Keratinocyte (primary cell): ENCODE results near the gene FNDC10. TPM values are rescaled to one million over a fixed set of nuclear protein-coding genes. Genes with fewer than 3 reads are reported as not detected.

ENCODE experiments used
- DNase-seq: peaks from one replicate; pipeline ENCODE4 v3.0.0-alpha.2; 2011; ENCODE audit warnings: low read depth, missing footprints, low spot score
- FAIRE-seq: peaks from 2 replicates; lab custom pipeline; 2011; peaks lifted over from hg19 to GRCh38; lab: Jason Lieb, UNC
- H2AFZ ChIP-seq: 2 replicates; pipeline ENCODE4 v1.6.0; 2012; ENCODE audit warnings: low read length, control low read depth, inconsistent platforms; ENCODE audit not compliant: control insufficient read depth
- H3K27ac ChIP-seq: 2 replicates; pipeline ENCODE4 v1.5.1; 2011; ENCODE audit warnings: low read length; ENCODE audit not compliant: control insufficient read depth, insufficient read depth
- H3K27me3 ChIP-seq: 3 replicates; pipeline ENCODE4 v1.6.0; 2011; ENCODE audit warnings: low read length; ENCODE audit not compliant: control insufficient read depth, insufficient read depth; ENCODE audit errors: extremely low read depth
- H3K36me3 ChIP-seq, 2 experiments: 2 replicates in 1 of 2; 3 replicates in 1 of 2; pipeline ENCODE4 v1.5.1; 2011; ENCODE audit warnings: low read length in 2 of 2, mild to moderate bottlenecking in 1 of 2; ENCODE audit not compliant: control insufficient read depth in 2 of 2, insufficient read depth in 2 of 2; ENCODE audit errors: extremely low read depth in 1 of 2
- H3K4me1 ChIP-seq: 3 replicates; pipeline ENCODE4 v1.5.1; 2011; ENCODE audit warnings: low read length; ENCODE audit not compliant: control insufficient read depth, insufficient read depth; ENCODE audit errors: extremely low read depth
- H3K4me2 ChIP-seq: 3 replicates; pipeline ENCODE4 v1.6.0; 2011; ENCODE audit warnings: low read depth, low read length; ENCODE audit not compliant: control insufficient read depth, insufficient read depth; ENCODE audit errors: extremely low read depth
- H3K4me3 ChIP-seq, 3 experiments: fragments of 200-600 bp in 1 of 3; sonication (generic) in 1 of 3; 2 replicates in 2 of 3; 3 replicates in 1 of 3; pipeline ENCODE4 v1.5.1; 2011 to 2016; ENCODE audit warnings: low read length in 3 of 3, mild to moderate bottlenecking in 3 of 3, control low read depth in 2 of 3, inconsistent platforms in 1 of 3, low read depth in 1 of 3, mixed read lengths in 1 of 3, mixed run types in 1 of 3, moderate library complexity in 1 of 3; ENCODE audit not compliant: control insufficient read depth in 2 of 3, insufficient read depth in 2 of 3; ENCODE audit errors: extremely low read depth in 1 of 3
- H3K79me2 ChIP-seq: 2 replicates; pipeline ENCODE4 v1.6.0; 2012; ENCODE audit warnings: low read length; ENCODE audit not compliant: control insufficient read depth, insufficient read depth
- H3K9ac ChIP-seq: 3 replicates; pipeline ENCODE4 v1.6.0; 2011; ENCODE audit warnings: low read length; ENCODE audit not compliant: control insufficient read depth, insufficient read depth; ENCODE audit errors: extremely low read depth
- H3K9me1 ChIP-seq: 3 replicates; pipeline ENCODE4 v1.6.0; 2011; ENCODE audit warnings: low read length; ENCODE audit not compliant: control insufficient read depth, insufficient read depth; ENCODE audit errors: extremely low read depth
- H3K9me3 ChIP-seq: 2 replicates; pipeline ENCODE4 v1.5.1; 2012; ENCODE audit warnings: low read depth, low read length; ENCODE audit not compliant: control insufficient read depth
- H4K20me1 ChIP-seq: 3 replicates; pipeline ENCODE4 v1.6.0; 2011; ENCODE audit warnings: low read length; ENCODE audit not compliant: control insufficient read depth, insufficient read depth; ENCODE audit errors: extremely low read depth
- CTCF ChIP-seq, 3 experiments: IDR thresholded peaks in 1 of 3; conservative IDR thresholded peaks in 1 of 3; optimal IDR thresholded peaks in 1 of 3; 2 replicates in 2 of 3; 3 replicates in 1 of 3; pipeline versions ENCODE3 to v1.5.1; 2011; ENCODE audit warnings: low read length in 3 of 3, mild to moderate bottlenecking in 3 of 3, moderate library complexity in 2 of 3, control low read depth in 1 of 3, inconsistent platforms in 1 of 3; ENCODE audit not compliant: insufficient read depth in 2 of 3; ENCODE audit errors: extremely low read depth in 1 of 3
- EZH2 ChIP-seq: IDR thresholded peaks from one replicate; pipeline ENCODE4 v1.6.1; 2012; ENCODE audit warnings: inconsistent platforms, mild to moderate bottlenecking, low read length, moderate library complexity
- dilution Hi-C: fragments of 300-500 bp; cut with MboI; formaldehyde crosslinking; loops from one replicate; pipeline ENCODE4 v1.7.0; 2020; ENCODE audit warnings: low sequenced_read_pairs; ENCODE audit not compliant: extremely low pct_ligation_motif_present
- polyA plus RNA-seq, 5 experiments: library from polyadenylated mRNA; depleted of rRNA in 3 of 5; stranded (reverse) in 3 of 5; stranded (forward) in 1 of 5; unstranded in 1 of 5; fragments of >200 nt; gene quantifications; 1 replicate in 1 of 5; 2 replicates in 3 of 5; 3 replicates in 1 of 5; pipeline versions ENCODE4 v1.2.1 to v1.2.3, GENCODE V29; 2011 to 2012; ENCODE audit warnings: missing spikeins in 2 of 5, low read depth in 1 of 5, low replicate concordance in 1 of 5

FNDC10 gene
- polyA plus RNA-seq, 1 donor (not counting 4 experiments of a cell fraction or from before 2014, with no cell fraction given), result 1.2 TPM

GRCh38 chr1:1603671-1604373, 3.9 kb upstream of the FNDC10 start:
- DNase-seq (no peak), FAIRE-seq (no peak)
- H3K27ac ChIP-seq, result no peak overlapping the region
- H3K4me2 ChIP-seq, result no peak overlapping the region
- no peaks in the 10 kb centered on the region for H3K9me3 ChIP-seq
- H3K4me1 ChIP-seq, result no peaks in the 10 kb centered on the region
- dilution Hi-C loops, result no loop called here
- H3K4me3 ChIP-seq, result no peak overlapping the region
- H4K20me1 ChIP-seq, result no peaks in the 10 kb centered on the region
- H3K9ac ChIP-seq, result no peak overlapping the region
- H2AFZ ChIP-seq, result no peak overlapping the region
- H3K36me3 ChIP-seq, result no peaks in the 10 kb centered on the region
- H3K27me3 ChIP-seq, result peaks cover 7% of the 10 kb centered on the region
- TF ChIP-seq CTCF (optimal IDR thresholded peaks at IDR 0.05 in 1 of 3, IDR thresholded peaks at IDR 0.05 in 1 of 3, conservative IDR thresholded peaks at IDR 0.05 in 1 of 3; ENCODE audit: extremely low read depth in 1 of 3, insufficient read depth in 2 of 3, low read length in 3 of 3) (no peak), EZH2 (no peak)
- H3K79me2 ChIP-seq, result no peaks in the 10 kb centered on the region
- H3K9me1 ChIP-seq, result no peaks in the 10 kb centered on the region

- Histone ChIP-seq H3K4me1 (no peaks in the 10 kb centered on the region), H3K36me3 (no peaks in the 10 kb centered on the region), H3K27me3 (peaks cover 7% of the 10 kb centered on the region), H3K27ac (no peak overlapping the region), H4K20me1 (no peaks in the 10 kb centered on the region), H3K9me3 (no peaks in the 10 kb centered on the region), H2AFZ (no peak overlapping the region), H3K9ac (no peak overlapping the region), H3K4me3 (no peak overlapping the region), H3K9me1 (no peaks in the 10 kb centered on the region), H3K4me2 (no peak overlapping the region), H3K79me2 (no peaks in the 10 kb centered on the region)
- dilution Hi-C loops, result no loop called here
- TF ChIP-seq CTCF (optimal IDR thresholded peaks at IDR 0.05 in 1 of 3, IDR thresholded peaks at IDR 0.05 in 1 of 3, conservative IDR thresholded peaks at IDR 0.05 in 1 of 3; ENCODE audit: extremely low read depth in 1 of 3, insufficient read depth in 2 of 3, low read length in 3 of 3), result no peak
- FAIRE-seq (no peak), DNase-seq (no peak)
Measured at GRCh38 chr1:1602968-1603506, 3.1 kb upstream of the FNDC10 start.
